ENCODE results near the gene SYNJ2BP. TPM values are rescaled to one million over a fixed set of nuclear protein-coding genes. Genes with fewer than 3 reads are reported as not detected.
"Not testable (repeated sequence)": the region's sequence is repeated elsewhere in the genome, so short reads cannot be mapped to it uniquely, and the experiment has no call there.

The SYNJ2BP gene
- total RNA-seq, 1 experiment from 2014 or later: 14.5 TPM

DNA sequence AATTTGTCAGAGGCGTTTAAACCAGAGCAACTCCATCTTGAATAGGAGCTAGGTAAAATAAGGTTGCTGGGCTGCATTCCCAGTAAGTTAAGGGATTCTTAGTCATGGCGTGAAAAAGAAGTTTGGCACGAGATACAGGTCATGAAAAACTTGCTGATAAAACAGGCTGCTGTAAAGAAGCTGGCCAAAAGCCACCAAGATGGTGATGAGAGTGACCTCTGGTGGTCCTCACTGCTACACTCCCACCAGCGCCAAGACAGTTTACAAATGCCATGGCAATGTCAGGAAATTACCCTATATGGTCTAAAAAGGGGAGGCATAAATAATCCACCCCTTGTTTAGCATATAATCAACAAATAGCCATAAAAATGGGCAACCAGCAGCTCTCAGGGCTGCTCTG lies 13.6 kb downstream of the SYNJ2BP start:
- not testable (repeated sequence) for DNase-seq; H3K36me3 ChIP-seq (replicated peaks; ENCODE audit: control insufficient read depth, insufficient read depth, low read length)

DNA sequence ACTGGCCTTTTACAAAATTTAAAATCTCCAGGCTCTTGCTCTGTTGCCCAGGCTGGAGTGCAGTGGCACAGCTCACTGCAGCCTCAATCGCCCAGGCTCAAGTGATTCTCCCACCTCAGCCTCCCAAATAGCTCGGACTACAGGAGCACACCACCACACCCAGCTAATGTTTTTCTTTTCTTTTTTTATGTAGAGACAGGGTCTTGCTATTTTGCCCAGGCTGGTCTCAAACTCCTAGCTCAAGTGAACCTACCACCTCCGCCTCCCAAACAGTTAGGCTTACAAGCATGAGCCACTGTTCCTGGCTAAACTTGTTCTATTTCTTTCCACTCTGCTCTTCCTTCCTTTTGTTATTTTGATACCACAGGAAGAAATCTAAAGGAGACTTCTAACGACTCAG lies 15.2 kb downstream of the SYNJ2BP start:
- no peaks in the 10 kb centered on the region for H3K27me3 ChIP-seq (ENCODE audit: control insufficient read depth, insufficient read depth, low read length)
- H3K36me3 ChIP-seq (replicated peaks; ENCODE audit: control insufficient read depth, insufficient read depth, low read length): peaks cover 3% of the 10 kb centered on the region
- H3K4me3 ChIP-seq (ENCODE audit: insufficient read depth, low read depth, low read length): no peak overlapping the region
- no peak for DNase-seq

More for the DNA sequence above, 13.6 kb downstream of the SYNJ2BP start:
- not testable (repeated sequence) for H3K4me3 ChIP-seq (ENCODE audit: insufficient read depth, low read depth, low read length); H3K27me3 ChIP-seq (ENCODE audit: control insufficient read depth, insufficient read depth, low read length)

GRCh38 chr14:70398706-70399431 lies 18.0 kb downstream of the SYNJ2BP start:
- Histone ChIP-seq H3K27me3 (ENCODE audit: control insufficient read depth, insufficient read depth, low read length) (no peaks in the 10 kb centered on the region), H3K36me3 (replicated peaks; ENCODE audit: control insufficient read depth, insufficient read depth, low read length) (peaks cover 3% of the 10 kb centered on the region), H3K4me3 (ENCODE audit: insufficient read depth, low read depth, low read length) (no peak overlapping the region)
- DNase-seq: peak; percentile 42

DNA sequence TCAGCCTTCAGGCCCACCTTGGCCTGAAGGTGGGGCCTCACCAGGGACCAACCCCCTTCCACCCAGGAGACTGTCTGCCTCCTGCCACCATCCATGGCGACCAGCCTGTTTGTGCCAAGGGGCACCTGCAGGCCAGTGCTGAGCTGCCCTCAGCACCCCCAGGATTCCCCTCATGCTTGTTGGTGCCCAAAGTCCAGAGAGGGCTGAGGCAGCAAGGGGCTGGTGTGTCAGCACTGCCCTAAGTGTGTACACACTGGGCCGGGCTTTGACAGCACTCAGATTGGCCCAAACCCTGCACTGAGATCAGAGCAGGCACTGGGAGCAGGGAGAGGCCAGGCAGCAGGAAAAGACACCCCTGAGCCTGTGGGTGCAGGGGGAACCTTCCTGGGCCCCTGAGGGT lies 18.6 kb downstream of the SYNJ2BP start:
- DNase-seq: no peak
- no peaks in the 10 kb centered on the region for H3K27me3 ChIP-seq (ENCODE audit: control insufficient read depth, insufficient read depth, low read length)

DNA sequence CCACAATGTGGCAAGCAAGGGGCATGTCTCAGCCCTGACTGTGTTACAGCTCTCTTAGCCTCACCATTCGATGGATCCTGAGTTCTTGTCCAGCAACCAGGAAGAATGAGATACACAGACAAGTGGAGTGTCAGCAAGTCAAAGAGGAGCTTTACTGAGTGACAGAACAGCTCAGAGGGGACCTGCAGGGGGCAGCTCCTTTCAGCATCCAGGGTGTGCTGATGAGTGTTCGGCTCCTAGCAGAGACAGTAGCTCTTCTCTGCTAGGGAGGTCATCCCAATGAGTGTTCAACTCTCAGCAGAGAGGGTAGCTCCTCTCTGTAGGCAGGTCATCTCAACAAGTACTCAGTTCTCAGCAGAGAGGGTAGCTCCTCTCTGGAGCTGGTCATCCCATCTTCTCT lies 19.1 kb downstream of the SYNJ2BP start:
- no peak overlapping the region for H3K4me3 ChIP-seq (ENCODE audit: insufficient read depth, low read depth, low read length)
- no peaks in the 10 kb centered on the region for H3K27me3 ChIP-seq (ENCODE audit: control insufficient read depth, insufficient read depth, low read length)
- DNase-seq: no peak
- H3K36me3 ChIP-seq (replicated peaks; ENCODE audit: control insufficient read depth, insufficient read depth, low read length): peaks cover 3% of the 10 kb centered on the region

More for the DNA sequence above, 18.6 kb downstream of the SYNJ2BP start:
- H3K36me3 ChIP-seq (replicated peaks; ENCODE audit: control insufficient read depth, insufficient read depth, low read length): peaks cover 3% of the 10 kb centered on the region
- no peak overlapping the region for H3K4me3 ChIP-seq (ENCODE audit: insufficient read depth, low read depth, low read length)

DNA sequence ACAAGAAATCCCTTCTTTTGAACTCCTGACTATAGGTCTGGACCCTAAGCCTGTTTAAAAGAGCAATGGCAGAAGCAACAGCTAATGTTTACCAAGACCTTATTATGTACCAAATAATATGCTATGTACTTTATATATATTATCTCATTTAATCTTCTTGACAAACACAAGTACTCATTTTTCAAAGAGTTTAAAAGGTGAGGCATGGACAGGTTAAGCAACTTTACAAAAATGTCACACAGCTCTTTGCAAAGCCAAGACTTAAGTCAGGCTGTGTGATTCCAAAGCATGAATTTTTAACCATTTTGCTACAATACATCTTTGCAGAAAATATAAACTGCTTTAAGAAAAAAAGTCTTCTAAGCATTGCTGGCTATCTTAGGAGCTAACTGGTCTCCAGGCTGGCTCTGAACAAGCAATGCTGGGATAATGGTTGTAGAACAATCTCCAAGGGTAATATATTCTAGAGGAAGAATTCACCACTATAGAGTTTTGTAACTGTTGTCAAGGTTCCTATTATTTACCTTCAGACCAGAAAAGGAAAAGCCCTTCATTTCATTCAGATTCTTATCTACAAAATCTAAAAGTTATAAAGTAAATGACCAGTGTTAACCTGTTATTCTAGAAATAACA lies 22.1 kb downstream of the SYNJ2BP start:
- DNase-seq: no peak
- Histone ChIP-seq H3K27me3 (ENCODE audit: control insufficient read depth, insufficient read depth, low read length) (no peaks in the 10 kb centered on the region), H3K4me3 (ENCODE audit: insufficient read depth, low read depth, low read length) (no peak overlapping the region), H3K36me3 (replicated peaks; ENCODE audit: control insufficient read depth, insufficient read depth, low read length) (peaks cover 3% of the 10 kb centered on the region)

- H3K36me3 ChIP-seq (replicated peaks; ENCODE audit: control insufficient read depth, insufficient read depth, low read length): peaks cover 3% of the 10 kb centered on the region
- no peak overlapping the region for H3K4me3 ChIP-seq (ENCODE audit: insufficient read depth, low read depth, low read length)
- DNase-seq: no peak
- no peaks in the 10 kb centered on the region for H3K27me3 ChIP-seq (ENCODE audit: control insufficient read depth, insufficient read depth, low read length)
Measured at GRCh38 chr14:70392676-70393075, 24.2 kb downstream of the SYNJ2BP start.

GRCh38 chr14:70391493-70392391 lies 25.1 kb downstream of the SYNJ2BP start:
- Histone ChIP-seq H3K36me3 (replicated peaks; ENCODE audit: control insufficient read depth, insufficient read depth, low read length) (no peaks in the 10 kb centered on the region), H3K27me3 (ENCODE audit: control insufficient read depth, insufficient read depth, low read length) (no peaks in the 10 kb centered on the region), H3K4me3 (ENCODE audit: insufficient read depth, low read depth, low read length) (no peak overlapping the region)
- no peak for DNase-seq

DNA sequence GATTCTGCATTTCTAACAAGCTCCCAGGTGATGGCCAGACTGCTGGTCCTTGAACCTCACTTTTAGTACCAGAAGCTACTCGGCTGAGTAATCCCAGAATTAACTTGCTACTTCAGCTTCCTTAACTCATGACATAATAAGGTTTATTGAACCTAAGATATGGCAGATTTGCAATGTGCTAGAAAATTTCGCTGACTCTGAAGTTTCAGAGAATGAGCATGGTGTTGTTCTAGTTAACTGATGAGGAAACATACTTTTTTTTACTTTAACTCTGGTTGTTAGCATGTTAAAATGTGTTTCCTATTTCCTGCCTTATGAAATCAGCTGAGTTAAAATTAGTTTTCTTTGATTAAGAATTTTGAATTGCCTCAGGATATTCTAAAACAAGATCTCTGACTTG lies 34.4 kb downstream of the SYNJ2BP start:
- no peaks in the 10 kb centered on the region for H3K27me3 ChIP-seq (ENCODE audit: control insufficient read depth, insufficient read depth, low read length)
- no peaks in the 10 kb centered on the region for H3K36me3 ChIP-seq (replicated peaks; ENCODE audit: control insufficient read depth, insufficient read depth, low read length)
- DNase-seq: no peak
- no peak overlapping the region for H3K4me3 ChIP-seq (ENCODE audit: insufficient read depth, low read depth, low read length)

DNA sequence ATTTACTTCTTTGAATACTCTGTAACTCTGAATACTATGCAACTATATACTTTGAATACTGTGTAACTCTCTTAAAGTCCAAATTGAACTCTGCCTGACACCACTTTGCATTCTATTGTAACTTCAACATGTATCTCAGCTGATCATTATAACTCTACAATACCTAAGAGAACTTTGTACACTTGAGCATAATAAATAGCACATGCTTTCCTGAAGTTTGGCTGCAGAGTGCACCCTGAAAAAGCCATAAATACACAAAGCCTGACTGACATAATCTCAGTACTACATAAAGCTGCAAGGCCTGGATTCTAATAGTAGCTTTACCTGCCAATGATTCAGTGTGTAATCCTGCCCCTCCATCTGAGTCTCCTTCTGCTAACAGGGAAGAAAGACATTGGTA lies 36.1 kb downstream of the SYNJ2BP start:
- Histone ChIP-seq H3K4me3 (ENCODE audit: insufficient read depth, low read depth, low read length) (no peak overlapping the region), H3K36me3 (replicated peaks; ENCODE audit: control insufficient read depth, insufficient read depth, low read length) (no peaks in the 10 kb centered on the region), H3K27me3 (ENCODE audit: control insufficient read depth, insufficient read depth, low read length) (no peaks in the 10 kb centered on the region)
- no peak for DNase-seq

DNA sequence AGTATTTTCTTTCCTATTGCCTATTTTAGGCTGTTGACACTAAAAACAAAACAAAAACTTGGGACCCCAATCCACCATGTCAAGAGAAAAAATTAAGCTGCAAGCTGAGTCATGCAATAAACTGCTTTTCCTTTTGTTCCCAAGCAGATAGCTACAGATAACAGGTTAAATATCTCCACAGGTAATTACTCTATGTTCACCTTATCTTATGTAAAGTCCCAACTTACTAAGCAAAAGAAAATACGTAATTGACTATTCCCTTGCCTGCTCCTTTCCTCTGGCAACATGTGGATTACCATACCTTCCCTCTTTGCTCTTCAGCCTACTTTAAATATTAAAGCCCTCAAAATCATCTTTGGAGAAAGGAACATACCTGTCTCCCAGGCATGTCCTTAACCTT lies 38.2 kb downstream of the SYNJ2BP start:
- no peak overlapping the region for H3K4me3 ChIP-seq (ENCODE audit: insufficient read depth, low read depth, low read length)
- H3K36me3 ChIP-seq (replicated peaks; ENCODE audit: control insufficient read depth, insufficient read depth, low read length): no peaks in the 10 kb centered on the region; the same call in none of the 2 replicates

More for the DNA sequence above, 38.2 kb downstream of the SYNJ2BP start:
- no peaks in the 10 kb centered on the region for H3K27me3 ChIP-seq (ENCODE audit: control insufficient read depth, insufficient read depth, low read length)
- DNase-seq: no peak

Other genes with a start within 250 kb of the SYNJ2BP start
- 0.22 and 0.35 TPM in 2 replicates for gene SLC8A3, start 228.1 kb downstream of the SYNJ2BP start, total RNA-seq (2014; rRNA removed; shearing (Covaris generic))
- 33.9 and 34.0 TPM in 2 replicates for gene COX16, start 57.4 kb downstream of the SYNJ2BP start, total RNA-seq (2014; rRNA removed; shearing (Covaris generic))
- gene ADAM21, start 35.1 kb upstream of the SYNJ2BP start, total RNA-seq (2014; rRNA removed; shearing (Covaris generic)): 0.03 TPM in 1 of 2 replicates, not detected in the other
- 0.10 and 0.59 TPM in 2 replicates for gene ADAM20, start 117.9 kb upstream of the SYNJ2BP start, total RNA-seq (2014; rRNA removed; shearing (Covaris generic))
- gene MED6, start 183.6 kb upstream of the SYNJ2BP start, total RNA-seq (2014; rRNA removed; shearing (Covaris generic)): 29.5 and 38.8 TPM in 2 replicates
- gene TTC9, start 224.8 kb upstream of the SYNJ2BP start, total RNA-seq (2014; rRNA removed; shearing (Covaris generic)): 12.1 and 14.9 TPM in 2 replicates